ENCODE results near the gene SIRPA.
A peak's percentile ranks its signal among the peaks of the same experiment; 100 is the strongest.

Gene SIRPA

GRCh38 chr20:1890469-1891262 lies 4.5 kb upstream of the SIRPA start:
- no peak for DNase-seq

- DNase-seq, result no peak
Measured at GRCh38 chr20:1891263-1892118, 3.7 kb upstream of the SIRPA start.

GRCh38 chr20:1892119-1892385 lies 3.2 kb upstream of the SIRPA start:
- no peak for DNase-seq

- DNase-seq, result no peak
Measured at GRCh38 chr20:1893721-1894470, 1.3 kb upstream of the SIRPA start.

- DNase-seq, result no peak
Measured at GRCh38 chr20:1894471-1894950, 696 bp upstream of the SIRPA start.

GRCh38 chr20:1895674-1896483 lies 672 bp downstream of the SIRPA start:
- no peak for DNase-seq

GRCh38 chr20:1896484-1897258 lies 1.5 kb downstream of the SIRPA start:
- no peak for DNase-seq

- DNase-seq, result no peak
Measured at GRCh38 chr20:1897541-1897940, 2.3 kb downstream of the SIRPA start.

- DNase-seq, result no peak
Measured at GRCh38 chr20:1897965-1898464, 2.8 kb downstream of the SIRPA start.

- no peak for DNase-seq
Measured at GRCh38 chr20:1898482-1899240, 3.5 kb downstream of the SIRPA start.

GRCh38 chr20:1899241-1899525 lies 4.0 kb downstream of the SIRPA start:
- DNase-seq, result no peak

- peak; percentile 74 for DNase-seq
Measured at GRCh38 chr20:1900321-1900801, 5.2 kb downstream of the SIRPA start.

GRCh38 chr20:1901704-1902103 lies 6.5 kb downstream of the SIRPA start:
- no peak for DNase-seq

- no peak for DNase-seq
Measured at GRCh38 chr20:1902188-1902587, 7.0 kb downstream of the SIRPA start.

- no peak for DNase-seq
Measured at GRCh38 chr20:1904135-1904534, 8.9 kb downstream of the SIRPA start.

- no peak for DNase-seq
Measured at GRCh38 chr20:1905009-1905408, 9.8 kb downstream of the SIRPA start.

- DNase-seq, result no peak
Measured at GRCh38 chr20:1905693-1906092, 10.5 kb downstream of the SIRPA start.

- DNase-seq, result no peak
Measured at GRCh38 chr20:1906361-1907051, 11.3 kb downstream of the SIRPA start.

GRCh38 chr20:1907586-1907985 lies 12.4 kb downstream of the SIRPA start:
- DNase-seq, result peak; percentile 18

- DNase-seq, result no peak
Measured at GRCh38 chr20:1908191-1908590, 13.0 kb downstream of the SIRPA start.

Measured in kidney glomerular epithelial cell (primary cell).